Stimulated activated naive B cell treated with anti-CD40 and anti-IgM and Interleukin-4, amounts not matched to agents 10 μg/mL and 1 μg/mL and 100 μg/mL, for 72 hours (primary cell): ENCODE measurements around the gene MT1B.
A peak's percentile ranks its signal among the peaks of the same experiment; 100 is the strongest.

ENCODE experiments used
- ATAC-seq, 2 donors: fragments of 150-1000 bp; cut with Tn5 transposase; replicated peaks; 2 replicates each; pipeline ENCODE4 v1.10.0; 2021; ENCODE audit warnings: moderate library complexity in 1 of 2
- DNase-seq: peaks from one replicate; pipeline ENCODE4 v3.0.0; 2021
- H3K27ac Mint-ChIP-seq: one replicate; pipeline ENCODE4 v1.8.0; 2022; ENCODE audit warnings: mild to moderate bottlenecking, mixed read lengths
- H3K27me3 Mint-ChIP-seq, 2 donors: one replicate each; pipeline ENCODE4 v1.8.0; 2022; ENCODE audit warnings: mixed read lengths in 2 of 2
- H3K36me3 Mint-ChIP-seq, 2 donors: one replicate each; pipeline ENCODE4 v1.8.0; 2022; ENCODE audit warnings: mixed read lengths in 2 of 2, mild to moderate bottlenecking in 1 of 2
- H3K4me1 Mint-ChIP-seq, 2 donors: one replicate each; pipeline ENCODE4 v1.8.0; 2022; ENCODE audit warnings: mixed read lengths in 2 of 2, mild to moderate bottlenecking in 1 of 2
- H3K4me3 Mint-ChIP-seq, 2 donors: one replicate each; pipeline ENCODE4 v1.8.0; 2022; ENCODE audit warnings: mild to moderate bottlenecking in 2 of 2, mixed read lengths in 2 of 2, moderate library complexity in 1 of 2
- H3K9me3 Mint-ChIP-seq, 2 donors: one replicate each; pipeline ENCODE4 v1.8.0; 2022; ENCODE audit warnings: mixed read lengths in 2 of 2, mild to moderate bottlenecking in 1 of 2

Gene MT1B

GRCh38 chr16:56637814-56638750, 13.6 kb upstream of the MT1B start, which contains the start of gene MT1A:
MT1A (plus strand) TSS chr16:56638666; CDS start chr16:56638739, 73 bp downstream.
- Mint-ChIP-seq H3K36me3 (no peaks in the 10 kb centered on the region), H3K9me3 (no peaks in the 10 kb centered on the region), H3K27ac (peak within 1 kb of the TSS; percentile 37), H3K27me3 (peaks cover 79 to 89% of the 10 kb centered on the region in 2 donors), H3K4me1 (peaks cover 19 to 29% of the 10 kb centered on the region in 2 donors), H3K4me3 (peak within 1 kb of the TSS; percentile 65 to 66)
- ATAC-seq (peak in 1 of 2 donors; percentile 25), DNase-seq (no peak)

- ATAC-seq (no peak), DNase-seq (no peak)
- H3K36me3 Mint-ChIP-seq = no peaks in the 10 kb centered on the region
- H3K27me3 Mint-ChIP-seq = peaks cover 79 to 89% of the 10 kb centered on the region in 2 donors
- no peak overlapping the region for H3K27ac Mint-ChIP-seq
- no peak overlapping the region for H3K4me3 Mint-ChIP-seq
- peaks cover 26 to 38% of the 10 kb centered on the region in 2 donors for H3K4me1 Mint-ChIP-seq
- no peaks in the 10 kb centered on the region for H3K9me3 Mint-ChIP-seq
Observed at GRCh38 chr16:56639045-56639444, 12.6 kb upstream of the MT1B start.

- H3K4me1 Mint-ChIP-seq = peaks cover 24 to 38% of the 10 kb centered on the region in 2 donors
- H3K36me3 Mint-ChIP-seq = no peaks in the 10 kb centered on the region
- ATAC-seq = no peak
- no peak overlapping the region for H3K4me3 Mint-ChIP-seq
- no peak for DNase-seq
- no peaks in the 10 kb centered on the region for H3K9me3 Mint-ChIP-seq
- peaks cover 79 to 89% of the 10 kb centered on the region in 2 donors for H3K27me3 Mint-ChIP-seq
- no peak overlapping the region for H3K27ac Mint-ChIP-seq
Observed at GRCh38 chr16:56640076-56640475, 11.6 kb upstream of the MT1B start.

- H3K36me3 Mint-ChIP-seq = no peaks in the 10 kb centered on the region
- peaks cover 80 to 89% of the 10 kb centered on the region in 2 donors for H3K27me3 Mint-ChIP-seq
- DNase-seq (no peak), ATAC-seq (no peak)
- no peak overlapping the region for H3K4me3 Mint-ChIP-seq
- H3K27ac Mint-ChIP-seq = no peak overlapping the region
- no peaks in the 10 kb centered on the region for H3K9me3 Mint-ChIP-seq
- H3K4me1 Mint-ChIP-seq = peaks cover 22 to 30% of the 10 kb centered on the region in 2 donors
Observed at GRCh38 chr16:56641166-56641565, 10.5 kb upstream of the MT1B start.

GRCh38 chr16:56643080-56643778, 8.5 kb upstream of the MT1B start:
- peak overlapping the region; percentile 31 for H3K27ac Mint-ChIP-seq
- H3K9me3 Mint-ChIP-seq = no peaks in the 10 kb centered on the region
- H3K4me3 Mint-ChIP-seq = peak overlapping the region; percentile 73 to 77
- peaks cover 17 to 23% of the 10 kb centered on the region in 2 donors for H3K4me1 Mint-ChIP-seq
- DNase-seq (peak; percentile 35), ATAC-seq (peak; percentile 99 to 100)
- no peaks in the 10 kb centered on the region for H3K36me3 Mint-ChIP-seq
- peaks cover 74 to 85% of the 10 kb centered on the region in 2 donors for H3K27me3 Mint-ChIP-seq

- H3K27me3 Mint-ChIP-seq = peaks cover 77 to 85% of the 10 kb centered on the region in 2 donors
- H3K9me3 Mint-ChIP-seq = no peaks in the 10 kb centered on the region
- no peak for ATAC-seq
- no peaks in the 10 kb centered on the region for H3K36me3 Mint-ChIP-seq
- H3K27ac Mint-ChIP-seq = peak overlapping the region; percentile 31
- H3K4me1 Mint-ChIP-seq = peaks cover 15 to 18% of the 10 kb centered on the region in 2 donors
- no peak for DNase-seq
- H3K4me3 Mint-ChIP-seq = peak overlapping the region; percentile 52 to 77
Observed at GRCh38 chr16:56643833-56644232, 7.9 kb upstream of the MT1B start.

GRCh38 chr16:56645311-56645710, 6.4 kb upstream of the MT1B start:
- H3K27ac Mint-ChIP-seq = no peak overlapping the region

GRCh38 chr16:56645838-56646237, 5.8 kb upstream of the MT1B start:
- no peak for ATAC-seq
- peaks cover 68 to 72% of the 10 kb centered on the region in 2 donors for H3K27me3 Mint-ChIP-seq
- H3K9me3 Mint-ChIP-seq = no peaks in the 10 kb centered on the region
- H3K36me3 Mint-ChIP-seq = no peaks in the 10 kb centered on the region
- H3K4me3 Mint-ChIP-seq = no peak overlapping the region
- peaks cover 15 to 18% of the 10 kb centered on the region in 2 donors for H3K4me1 Mint-ChIP-seq
- DNase-seq = no peak
- H3K27ac Mint-ChIP-seq = no peak overlapping the region

More at GRCh38 chr16:56645311-56645710, 6.4 kb upstream of the MT1B start:
- Mint-ChIP-seq H3K4me3 (no peak overlapping the region), H3K36me3 (no peaks in the 10 kb centered on the region), H3K4me1 (peaks cover 15 to 18% of the 10 kb centered on the region in 2 donors), H3K9me3 (no peaks in the 10 kb centered on the region), H3K27me3 (peaks cover 73 to 78% of the 10 kb centered on the region in 2 donors)
- DNase-seq (no peak), ATAC-seq (no peak)

GRCh38 chr16:56647641-56648431, 3.9 kb upstream of the MT1B start:
- Mint-ChIP-seq H3K27ac (no peak overlapping the region), H3K27me3 (peaks cover 59 to 67% of the 10 kb centered on the region in 2 donors), H3K4me1 (peaks cover 12 to 18% of the 10 kb centered on the region in 2 donors), H3K36me3 (no peaks in the 10 kb centered on the region), H3K9me3 (no peaks in the 10 kb centered on the region), H3K4me3 (no peak overlapping the region)
- DNase-seq (no peak), ATAC-seq (no peak)

- DNase-seq (no peak), ATAC-seq (no peak)
- peaks cover 47 to 57% of the 10 kb centered on the region in 2 donors for H3K27me3 Mint-ChIP-seq
- H3K9me3 Mint-ChIP-seq = no peaks in the 10 kb centered on the region
- no peak overlapping the region for H3K4me3 Mint-ChIP-seq
- H3K27ac Mint-ChIP-seq = no peak overlapping the region
- peaks cover 2 to 3% of the 10 kb centered on the region in 2 donors for H3K4me1 Mint-ChIP-seq
- no peaks in the 10 kb centered on the region for H3K36me3 Mint-ChIP-seq
Observed at GRCh38 chr16:56649271-56649670, 2.4 kb upstream of the MT1B start.

GRCh38 chr16:56649820-56650219, 1.9 kb upstream of the MT1B start:
- H3K4me1 Mint-ChIP-seq = peaks cover 0 to 2% of the 10 kb centered on the region in 2 donors
- no peak overlapping the region for H3K27ac Mint-ChIP-seq
- no peaks in the 10 kb centered on the region for H3K36me3 Mint-ChIP-seq
- no peak overlapping the region for H3K4me3 Mint-ChIP-seq
- H3K9me3 Mint-ChIP-seq = no peaks in the 10 kb centered on the region
- DNase-seq = no peak
- peaks cover 41 to 57% of the 10 kb centered on the region in 2 donors for H3K27me3 Mint-ChIP-seq
- no peak for ATAC-seq

GRCh38 chr16:56652600-56652999, 914 bp downstream of the MT1B start:
- H3K27me3 Mint-ChIP-seq = peaks cover 20 to 35% of the 10 kb centered on the region in 2 donors
- peaks cover 0 to 6% of the 10 kb centered on the region in 2 donors for H3K4me1 Mint-ChIP-seq
- DNase-seq = no peak
- no peaks in the 10 kb centered on the region for H3K9me3 Mint-ChIP-seq
- no peak for ATAC-seq
- H3K27ac Mint-ChIP-seq = no peak overlapping the region
- H3K36me3 Mint-ChIP-seq = no peaks in the 10 kb centered on the region
- H3K4me3 Mint-ChIP-seq = no peak overlapping the region

- ATAC-seq (no peak), DNase-seq (no peak)
- Mint-ChIP-seq H3K36me3 (no peaks in the 10 kb centered on the region), H3K4me1 (peaks cover 6 to 10% of the 10 kb centered on the region in 2 donors), H3K4me3 (no peak overlapping the region), H3K27me3 (peaks cover 20 to 29% of the 10 kb centered on the region in 2 donors), H3K9me3 (no peaks in the 10 kb centered on the region), H3K27ac (no peak overlapping the region)
Observed at GRCh38 chr16:56653218-56653617, 1.5 kb downstream of the MT1B start.
